C4-2B (cell line): ENCODE measurements around the gene FAM186B.

ENCODE experiments used
- H3K27ac ChIP-seq: fragments of 450-650 bp; 2 replicates; pipeline ENCODE4 v1.5.1; 2017
- ZFX ChIP-seq: fragments of 450-650 bp; IDR thresholded peaks from 2 replicates; pipeline ENCODE4 v1.6.1; 2017
- TF ChIP-seq, protein P1 (sequence below): fragments of 450-650 bp; conservative IDR thresholded peaks from 2 replicates; pipeline ENCODE4 v1.5.1; 2017; ENCODE audit warnings: mild to moderate bottlenecking

FAM186B gene

DNA sequence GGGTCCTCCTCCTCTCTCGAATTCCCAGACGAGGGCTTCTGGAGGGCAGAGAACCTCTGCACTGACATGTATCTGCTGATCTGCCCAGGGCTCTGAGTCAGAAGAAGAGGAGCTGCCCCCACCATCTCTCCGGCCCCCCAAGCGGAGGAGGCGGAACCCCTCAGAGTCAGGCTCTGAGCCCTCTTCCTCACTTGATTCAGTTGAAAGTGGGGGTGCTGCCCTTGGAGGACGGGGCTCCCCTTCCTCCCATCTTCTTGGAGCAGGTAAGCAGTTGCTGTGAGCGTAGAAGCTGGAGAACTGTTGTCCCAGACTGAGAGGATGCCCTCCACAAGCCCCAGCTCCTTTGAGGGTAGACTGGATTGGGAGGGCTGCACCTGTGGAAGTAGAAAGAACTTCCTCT, 37.7 kb upstream of the FAM186B start:
- no peak for TF ChIP-seq ZFX
- TF ChIP-seq, protein P1, sequence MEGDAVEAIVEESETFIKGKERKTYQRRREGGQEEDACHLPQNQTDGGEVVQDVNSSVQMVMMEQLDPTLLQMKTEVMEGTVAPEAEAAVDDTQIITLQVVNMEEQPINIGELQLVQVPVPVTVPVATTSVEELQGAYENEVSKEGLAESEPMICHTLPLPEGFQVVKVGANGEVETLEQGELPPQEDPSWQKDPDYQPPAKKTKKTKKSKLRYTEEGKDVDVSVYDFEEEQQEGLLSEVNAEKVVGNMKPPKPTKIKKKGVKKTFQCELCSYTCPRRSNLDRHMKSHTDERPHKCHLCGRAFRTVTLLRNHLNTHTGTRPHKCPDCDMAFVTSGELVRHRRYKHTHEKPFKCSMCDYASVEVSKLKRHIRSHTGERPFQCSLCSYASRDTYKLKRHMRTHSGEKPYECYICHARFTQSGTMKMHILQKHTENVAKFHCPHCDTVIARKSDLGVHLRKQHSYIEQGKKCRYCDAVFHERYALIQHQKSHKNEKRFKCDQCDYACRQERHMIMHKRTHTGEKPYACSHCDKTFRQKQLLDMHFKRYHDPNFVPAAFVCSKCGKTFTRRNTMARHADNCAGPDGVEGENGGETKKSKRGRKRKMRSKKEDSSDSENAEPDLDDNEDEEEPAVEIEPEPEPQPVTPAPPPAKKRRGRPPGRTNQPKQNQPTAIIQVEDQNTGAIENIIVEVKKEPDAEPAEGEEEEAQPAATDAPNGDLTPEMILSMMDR: no peak
- H3K27ac ChIP-seq: no peak overlapping the region

DNA sequence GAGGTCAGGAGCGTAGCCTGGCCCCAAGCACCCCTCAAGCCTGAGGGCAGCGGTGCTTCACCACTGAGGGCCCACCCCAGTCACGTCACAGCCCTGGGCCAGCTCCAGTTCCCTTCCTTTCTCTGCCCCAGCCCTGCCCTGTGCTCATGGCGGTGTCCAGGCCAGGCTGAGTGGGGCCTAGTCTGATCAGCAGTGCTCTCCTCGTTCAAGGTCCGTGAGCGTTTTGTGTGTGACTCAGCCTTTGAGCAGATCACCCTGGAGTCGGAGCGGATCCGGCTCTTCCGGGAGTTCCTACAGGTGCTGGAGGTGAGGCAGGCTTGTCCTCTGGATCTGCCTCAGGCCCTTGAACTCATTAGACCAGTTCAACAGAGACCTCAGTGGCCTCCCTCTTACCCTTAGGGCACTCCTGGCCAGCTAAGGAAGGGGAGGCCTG, 36.9 kb upstream of the FAM186B start:
- H3K27ac ChIP-seq: no peak overlapping the region
- TF ChIP-seq, protein P1: no peak
- TF ChIP-seq ZFX: no peak

DNA sequence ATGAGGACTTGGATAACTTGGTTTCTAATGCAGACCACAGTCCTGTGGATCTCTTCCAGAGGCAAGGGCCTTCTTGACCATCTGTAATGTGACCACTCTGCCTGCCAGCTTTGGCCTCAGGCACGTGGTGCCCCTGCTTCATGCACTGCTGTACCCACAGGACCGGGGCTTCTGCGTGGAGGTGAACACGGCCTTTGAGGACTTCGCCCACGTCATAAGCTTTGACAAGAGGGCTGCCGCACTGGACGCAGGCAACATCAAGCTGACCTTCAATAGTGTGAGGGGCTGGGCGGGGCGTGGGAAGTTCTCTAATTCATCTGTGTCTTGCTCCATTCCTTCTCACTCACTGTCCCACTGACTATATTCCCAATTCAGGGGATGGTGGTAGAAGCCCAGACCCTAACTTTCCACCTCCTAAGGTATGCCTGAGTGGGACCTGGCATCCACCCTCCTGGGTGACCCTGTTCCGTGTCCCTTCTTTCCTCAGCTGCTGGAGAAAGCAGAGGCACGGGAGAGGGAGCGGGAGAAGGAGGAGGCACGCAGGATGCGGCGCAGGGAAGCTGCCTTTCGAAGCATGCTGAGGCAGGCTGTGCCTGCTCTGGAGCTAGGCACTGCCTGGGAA, 36.4 kb upstream of the FAM186B start:
- H3K27ac ChIP-seq: no peak overlapping the region
- TF ChIP-seq, protein P1: no peak
- TF ChIP-seq ZFX: no peak

DNA sequence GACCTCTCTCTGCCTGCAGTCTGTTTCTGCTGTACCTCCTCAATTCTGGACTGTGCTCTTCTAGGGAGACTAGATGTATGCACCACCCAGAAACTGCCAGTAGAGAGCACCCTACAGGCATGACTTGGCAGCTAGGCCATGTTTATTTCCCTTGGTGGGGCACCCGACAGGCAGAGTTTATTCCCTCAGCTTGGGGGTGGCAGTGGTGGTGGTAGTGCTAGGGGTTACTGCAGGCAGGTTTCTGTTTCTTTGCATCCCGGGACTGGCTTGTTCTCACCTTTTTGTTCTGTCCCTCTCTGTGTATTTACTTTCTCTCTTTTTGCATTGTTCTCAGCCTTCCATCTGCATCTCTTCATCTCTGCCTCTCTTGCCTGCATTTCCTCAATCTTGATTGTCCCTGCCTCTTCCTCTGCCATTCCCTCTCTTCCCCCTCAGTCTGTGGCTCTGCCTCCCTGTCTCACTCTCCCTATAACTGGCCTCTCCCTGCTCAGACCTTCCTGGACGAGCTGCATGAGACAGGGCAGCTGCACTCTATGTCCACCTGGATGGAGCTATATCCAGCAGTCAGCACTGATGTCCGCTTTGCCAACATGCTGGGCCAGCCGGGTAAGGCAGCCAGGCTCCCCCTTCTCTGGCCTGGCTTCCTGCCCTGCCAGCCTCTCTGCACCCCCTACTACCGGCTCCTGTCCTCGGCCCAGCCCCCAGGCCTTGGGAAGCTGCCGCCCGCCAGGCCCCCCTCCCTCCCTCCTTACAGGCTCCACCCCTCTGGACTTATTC, 31.7 kb upstream of the FAM186B start:
- no peak overlapping the region for H3K27ac ChIP-seq
- TF ChIP-seq ZFX: no peak
- TF ChIP-seq, protein P1: peak; percentile 75

DNA sequence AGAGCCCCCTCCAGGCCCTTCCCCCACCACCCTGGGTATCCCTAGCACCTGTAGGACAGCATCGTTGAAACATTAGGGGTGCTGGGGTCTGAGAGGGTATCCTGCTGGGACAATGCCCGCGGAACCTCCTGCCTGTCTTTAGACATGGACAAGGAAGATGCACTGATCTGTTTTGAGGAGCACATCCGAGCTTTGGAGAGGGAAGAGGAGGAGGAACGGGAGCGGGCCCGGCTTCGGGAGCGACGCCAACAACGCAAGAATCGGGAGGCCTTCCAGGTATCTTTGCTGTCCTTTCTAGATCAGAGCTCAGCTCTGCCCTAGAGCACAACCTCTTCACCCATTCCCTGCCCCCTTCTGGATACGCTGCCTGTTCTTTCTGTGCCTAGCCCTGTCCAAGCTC, 31.1 kb upstream of the FAM186B start:
- H3K27ac ChIP-seq: no peak overlapping the region
- TF ChIP-seq, protein P1: no peak
- no peak for TF ChIP-seq ZFX

DNA sequence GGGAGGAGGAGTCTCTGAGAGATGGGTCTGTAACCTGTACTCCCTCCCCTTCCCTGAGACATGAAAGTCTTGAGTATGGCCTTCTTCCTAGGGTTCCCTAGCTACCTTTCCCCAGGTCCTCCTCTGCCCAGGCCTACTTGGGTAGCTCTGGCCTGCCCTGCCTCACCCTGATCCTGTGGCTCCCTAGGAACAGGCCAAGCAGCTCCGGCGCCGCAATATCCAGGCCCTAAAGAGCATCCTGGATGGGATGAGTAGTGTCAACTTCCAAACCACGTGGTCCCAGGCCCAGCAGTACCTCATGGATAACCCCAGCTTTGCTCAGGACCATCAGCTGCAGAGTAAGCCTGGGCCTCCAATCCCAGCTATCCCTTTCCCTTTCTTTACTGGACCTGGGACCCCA, 30.2 kb upstream of the FAM186B start:
- H3K27ac ChIP-seq: no peak overlapping the region
- TF ChIP-seq ZFX: no peak
- TF ChIP-seq, protein P1: no peak

DNA sequence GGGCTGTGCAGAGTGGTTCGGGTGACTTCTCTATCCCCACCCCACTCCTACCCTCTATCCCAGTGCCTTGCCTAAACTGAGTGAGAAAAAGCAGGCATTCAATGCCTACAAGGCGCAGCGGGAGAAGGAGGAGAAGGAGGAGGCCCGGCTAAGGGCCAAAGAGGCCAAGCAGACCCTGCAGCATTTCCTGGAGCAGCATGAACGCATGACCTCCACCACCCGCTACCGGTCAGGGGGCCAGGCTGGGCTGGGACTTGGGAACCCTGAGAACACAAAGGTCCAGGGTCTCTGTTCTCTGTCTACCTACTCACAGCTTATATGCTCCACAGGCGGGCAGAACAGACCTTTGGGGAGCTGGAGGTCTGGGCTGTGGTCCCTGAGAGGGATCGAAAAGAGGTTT, 29.6 kb upstream of the FAM186B start:
- TF ChIP-seq, protein P1: no peak
- TF ChIP-seq ZFX: no peak
- no peak overlapping the region for H3K27ac ChIP-seq
